HFFc6 (cell line): ENCODE measurements around the gene CYP3A5. TPM values are rescaled to one million over a fixed set of nuclear protein-coding genes. Genes with fewer than 3 reads are reported as not detected.
A peak's percentile ranks its signal among the peaks of the same experiment; 100 is the strongest.
"Not testable (repeated sequence)": the region's sequence is repeated elsewhere in the genome, so short reads cannot be mapped to it uniquely, and the experiment has no call there.

Experiments used
- DNase-seq: peaks from one replicate; pipeline ENCODE4 v3.0.0-alpha.2; 2018
- H3K27ac Mint-ChIP-seq: 2 replicates; pipeline ENCODE4 v1.8.0; 2020; ENCODE audit warnings: mild to moderate bottlenecking, mixed read lengths
- H3K27me3 Mint-ChIP-seq: 2 replicates; pipeline ENCODE4 v1.8.0; 2021; ENCODE audit warnings: mild to moderate bottlenecking, moderate library complexity, mixed read lengths; ENCODE audit not compliant: insufficient read depth
- H3K36me3 Mint-ChIP-seq: 2 replicates; pipeline ENCODE4 v1.8.0; 2021; ENCODE audit warnings: low read depth, mixed read lengths
- H3K4me1 Mint-ChIP-seq: 2 replicates; pipeline ENCODE4 v1.8.0; 2020; ENCODE audit warnings: low read depth, mixed read lengths
- H3K4me3 Mint-ChIP-seq: 2 replicates; pipeline ENCODE4 v1.8.0; 2020; ENCODE audit warnings: mild to moderate bottlenecking, moderate library complexity, mixed read lengths
- H3K9me3 Mint-ChIP-seq: 2 replicates; pipeline ENCODE4 v1.8.0; 2020; ENCODE audit warnings: mild to moderate bottlenecking, mixed read lengths
- total RNA-seq, 6 experiments: library from RNA; stranded (reverse); fragmentation: NEBNext Ultra II Directional; extraction: Animal tissue kit (Norgen Biotek cat#: 25700); gene quantifications; 2 replicates in 1 of 6; 3 replicates in 5 of 6; pipeline ENCODE4 v1.2.3, GENCODE V29; 2021
- TF ChIP-seq, protein P1 (sequence below): fragments of 200-600 bp; sonication (generic); IDR thresholded peaks from 2 replicates; pipeline ENCODE4 v1.5.0; 2021; ENCODE audit warnings: antibody characterized with exemption, mild to moderate bottlenecking

Gene CYP3A5
- total RNA-seq, 6 experiments from 2014 or later, result 0.30 to 1.8 (median 0.48) TPM

DNA sequence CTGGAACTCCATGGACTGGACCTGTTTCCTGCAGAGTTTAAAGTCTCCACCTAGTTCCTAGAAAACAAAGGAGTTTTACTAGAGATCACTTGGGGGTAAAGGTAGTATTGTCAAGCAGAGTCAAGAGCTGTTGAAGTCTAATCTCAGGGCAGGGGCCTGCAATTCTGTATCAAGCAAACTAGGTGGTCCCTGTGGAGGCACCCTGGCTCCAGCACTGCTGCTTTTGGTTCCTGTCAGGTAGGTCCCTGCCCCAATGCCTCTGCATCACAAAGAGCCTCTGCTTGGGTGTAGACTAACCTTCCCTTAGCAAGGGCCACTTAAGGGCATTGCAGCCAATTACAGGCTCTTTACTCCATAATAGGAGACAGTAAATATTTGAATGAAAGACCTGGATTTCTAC is 40.5 kb downstream of the CYP3A5 start:
- no peaks in the 10 kb centered on the region; the same call in 1 of the 2 replicates for H3K27me3 Mint-ChIP-seq
- no peak overlapping the region for H3K27ac Mint-ChIP-seq
- TF ChIP-seq, protein P1, sequence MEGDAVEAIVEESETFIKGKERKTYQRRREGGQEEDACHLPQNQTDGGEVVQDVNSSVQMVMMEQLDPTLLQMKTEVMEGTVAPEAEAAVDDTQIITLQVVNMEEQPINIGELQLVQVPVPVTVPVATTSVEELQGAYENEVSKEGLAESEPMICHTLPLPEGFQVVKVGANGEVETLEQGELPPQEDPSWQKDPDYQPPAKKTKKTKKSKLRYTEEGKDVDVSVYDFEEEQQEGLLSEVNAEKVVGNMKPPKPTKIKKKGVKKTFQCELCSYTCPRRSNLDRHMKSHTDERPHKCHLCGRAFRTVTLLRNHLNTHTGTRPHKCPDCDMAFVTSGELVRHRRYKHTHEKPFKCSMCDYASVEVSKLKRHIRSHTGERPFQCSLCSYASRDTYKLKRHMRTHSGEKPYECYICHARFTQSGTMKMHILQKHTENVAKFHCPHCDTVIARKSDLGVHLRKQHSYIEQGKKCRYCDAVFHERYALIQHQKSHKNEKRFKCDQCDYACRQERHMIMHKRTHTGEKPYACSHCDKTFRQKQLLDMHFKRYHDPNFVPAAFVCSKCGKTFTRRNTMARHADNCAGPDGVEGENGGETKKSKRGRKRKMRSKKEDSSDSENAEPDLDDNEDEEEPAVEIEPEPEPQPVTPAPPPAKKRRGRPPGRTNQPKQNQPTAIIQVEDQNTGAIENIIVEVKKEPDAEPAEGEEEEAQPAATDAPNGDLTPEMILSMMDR, result no peak
- H3K4me1 Mint-ChIP-seq, result peaks cover 10% of the 10 kb centered on the region
- DNase-seq, result no peak
- H3K4me3 Mint-ChIP-seq, result no peak overlapping the region
- no peaks in the 10 kb centered on the region for H3K9me3 Mint-ChIP-seq
- H3K36me3 Mint-ChIP-seq, result no peaks in the 10 kb centered on the region; the same call in 1 of the 2 replicates

DNA sequence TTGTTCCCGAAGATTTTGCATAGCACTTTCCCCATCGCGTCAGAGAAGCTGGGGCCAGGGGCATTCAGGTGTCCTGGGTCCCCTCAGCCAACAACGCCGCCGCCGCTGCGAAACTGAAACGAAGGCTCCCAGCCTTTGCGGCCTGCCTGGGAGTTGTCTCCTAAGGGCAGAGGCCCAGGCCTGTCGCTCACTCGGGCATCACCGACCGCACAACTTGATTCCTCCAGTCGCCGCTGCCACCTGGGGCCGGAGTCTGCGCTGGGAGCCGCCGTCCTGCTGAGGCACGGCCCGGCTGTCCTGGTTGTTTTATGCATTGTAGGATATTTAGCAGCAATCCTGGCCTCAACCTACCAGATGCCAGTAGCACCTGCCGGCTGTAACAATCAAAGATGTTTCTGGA is 41.1 kb downstream of the CYP3A5 start:
- H3K4me1 Mint-ChIP-seq, result peaks cover 7% of the 10 kb centered on the region; the same call in 1 of the 2 replicates
- no peak for DNase-seq

DNA sequence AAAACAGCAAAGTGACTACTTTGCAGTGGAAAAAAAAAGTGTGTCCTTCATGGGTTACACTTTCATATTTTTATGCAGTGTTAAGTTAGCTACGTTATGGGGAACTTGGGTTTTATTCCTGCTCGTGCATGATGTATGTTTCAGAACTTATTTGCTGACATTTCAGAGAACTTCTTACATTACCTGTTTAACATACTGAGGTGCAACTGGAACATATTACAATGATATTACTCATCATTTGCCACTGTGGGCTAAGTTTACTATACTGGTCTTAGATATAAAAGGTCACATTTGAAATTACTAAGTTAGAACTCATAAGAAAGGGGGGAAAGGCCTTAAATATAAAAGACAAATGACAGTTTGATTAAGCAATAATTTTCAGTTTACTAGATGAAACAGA is 42.4 kb downstream of the CYP3A5 start:
- H3K4me1 Mint-ChIP-seq, DNase-seq, H3K36me3 Mint-ChIP-seq, H3K27ac Mint-ChIP-seq, H3K9me3 Mint-ChIP-seq, H3K27me3 Mint-ChIP-seq, H3K4me3 Mint-ChIP-seq: not testable (repeated sequence)

More for the DNA sequence above, 41.1 kb downstream of the CYP3A5 start:
- H3K27me3 Mint-ChIP-seq, result no peaks in the 10 kb centered on the region; the same call in 1 of the 2 replicates
- no peaks in the 10 kb centered on the region; the same call in 1 of the 2 replicates for H3K36me3 Mint-ChIP-seq
- TF ChIP-seq, protein P1, result no peak
- H3K9me3 Mint-ChIP-seq, result no peaks in the 10 kb centered on the region
- H3K4me3 Mint-ChIP-seq, result no peak overlapping the region
- H3K27ac Mint-ChIP-seq, result no peak overlapping the region

DNA sequence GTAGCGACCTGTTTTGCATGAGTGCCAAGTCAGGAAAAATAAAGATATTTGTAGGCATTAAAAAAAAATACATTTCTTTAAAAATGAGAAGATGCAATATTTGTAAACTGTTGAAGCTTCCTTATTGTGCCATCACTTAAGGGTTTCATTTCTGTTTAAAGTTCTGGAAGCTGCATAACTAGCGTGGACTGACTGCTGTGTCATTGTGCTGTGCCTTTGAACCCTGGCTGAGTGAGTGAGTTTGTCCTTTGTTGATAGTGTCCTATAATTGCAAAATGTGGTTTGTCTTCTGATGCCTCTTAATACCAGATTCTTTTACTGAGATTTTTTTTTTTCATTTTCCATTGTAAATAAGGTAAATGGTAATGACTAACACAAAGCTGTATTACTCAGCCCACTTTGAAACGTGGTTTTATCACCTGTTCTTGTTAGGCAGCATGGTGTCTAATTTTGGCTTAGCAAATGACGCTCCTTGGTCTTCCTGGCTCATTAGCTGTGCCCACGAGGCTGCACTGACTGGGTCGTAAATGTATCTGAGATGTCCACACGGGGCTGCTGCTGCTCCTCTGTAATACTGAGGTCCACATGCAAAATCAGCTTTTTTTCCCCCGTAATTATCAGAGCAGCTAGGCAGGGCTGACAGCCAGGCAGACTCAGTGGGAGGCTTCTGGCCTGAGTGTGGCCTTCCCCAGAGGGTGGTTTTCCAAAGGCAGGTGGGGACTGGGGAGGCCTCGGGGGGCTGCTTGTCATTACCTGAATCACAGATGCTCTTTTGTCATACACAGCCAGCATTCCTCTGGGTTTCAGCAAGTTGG is 48.3 kb downstream of the CYP3A5 start:
- TF ChIP-seq, protein P1, result peak; percentile 32; the same call in 1 of the 2 replicates
- Mint-ChIP-seq H3K36me3 (peaks cover 22% of the 10 kb centered on the region), H3K4me3 (no peak overlapping the region), H3K9me3 (no peaks in the 10 kb centered on the region), H3K4me1 (no peaks in the 10 kb centered on the region), H3K27ac (no peak overlapping the region), H3K27me3 (no peaks in the 10 kb centered on the region; the same call in 1 of the 2 replicates)
- DNase-seq, result no peak

DNA sequence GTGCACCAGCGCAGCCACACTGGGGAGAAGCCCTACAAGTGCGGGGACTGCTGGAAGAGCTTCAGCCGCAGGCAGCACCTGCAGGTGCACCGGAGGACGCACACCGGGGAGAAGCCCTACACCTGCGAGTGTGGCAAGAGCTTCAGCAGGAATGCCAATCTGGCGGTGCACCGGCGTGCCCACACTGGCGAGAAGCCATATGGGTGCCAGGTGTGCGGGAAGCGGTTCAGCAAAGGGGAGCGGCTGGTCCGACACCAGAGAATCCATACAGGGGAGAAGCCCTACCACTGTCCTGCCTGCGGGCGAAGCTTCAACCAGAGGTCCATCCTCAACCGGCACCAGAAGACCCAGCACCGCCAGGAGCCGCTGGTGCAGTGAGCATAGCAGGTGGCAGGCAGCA is 50.2 kb downstream of the CYP3A5 start:
- no peaks in the 10 kb centered on the region for H3K9me3 Mint-ChIP-seq
- TF ChIP-seq, protein P1, result no peak
- no peaks in the 10 kb centered on the region for H3K4me1 Mint-ChIP-seq
- no peaks in the 10 kb centered on the region; the same call in 1 of the 2 replicates for H3K27me3 Mint-ChIP-seq
- no peak overlapping the region for H3K27ac Mint-ChIP-seq
- H3K36me3 Mint-ChIP-seq, result peaks cover 39% of the 10 kb centered on the region
- H3K4me3 Mint-ChIP-seq, result no peak overlapping the region
- no peak for DNase-seq
